Activated T-cell treated with anti-CD3 and anti-CD28 coated beads for 4 hours (primary cell): Measurements from ENCODE around the gene IFNL1.
"Not testable (repeated sequence)": the region's sequence is repeated elsewhere in the genome, so short reads cannot be mapped to it uniquely, and the experiment has no call there.

Experiments
- DNase-seq: peaks from one replicate; pipeline ENCODE4 v3.0.0-alpha.2; 2020

IFNL1 gene

DNA sequence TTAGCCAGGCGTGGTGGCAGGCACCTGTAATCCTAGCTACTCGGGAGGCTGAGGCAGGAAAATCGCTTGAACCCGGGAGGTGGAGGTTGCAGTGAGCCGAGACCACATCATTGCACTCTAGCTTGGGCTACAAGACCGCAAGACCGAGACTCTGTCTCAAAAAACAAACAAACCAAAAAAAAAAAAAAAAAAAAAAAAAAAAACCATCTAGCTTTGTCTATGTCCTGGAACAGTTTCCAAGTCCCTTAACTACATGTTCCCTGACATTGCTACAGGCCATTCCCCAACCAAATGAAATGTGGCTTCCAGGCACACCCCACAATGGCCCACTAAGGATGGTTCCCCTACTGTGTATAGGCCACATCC, 13.1 kb downstream of the IFNL1 start:
- not testable (repeated sequence) for DNase-seq

- no peak for DNase-seq
Observed at GRCh38 chr19:39310558-39311311, 14.5 kb downstream of the IFNL1 start.

DNA sequence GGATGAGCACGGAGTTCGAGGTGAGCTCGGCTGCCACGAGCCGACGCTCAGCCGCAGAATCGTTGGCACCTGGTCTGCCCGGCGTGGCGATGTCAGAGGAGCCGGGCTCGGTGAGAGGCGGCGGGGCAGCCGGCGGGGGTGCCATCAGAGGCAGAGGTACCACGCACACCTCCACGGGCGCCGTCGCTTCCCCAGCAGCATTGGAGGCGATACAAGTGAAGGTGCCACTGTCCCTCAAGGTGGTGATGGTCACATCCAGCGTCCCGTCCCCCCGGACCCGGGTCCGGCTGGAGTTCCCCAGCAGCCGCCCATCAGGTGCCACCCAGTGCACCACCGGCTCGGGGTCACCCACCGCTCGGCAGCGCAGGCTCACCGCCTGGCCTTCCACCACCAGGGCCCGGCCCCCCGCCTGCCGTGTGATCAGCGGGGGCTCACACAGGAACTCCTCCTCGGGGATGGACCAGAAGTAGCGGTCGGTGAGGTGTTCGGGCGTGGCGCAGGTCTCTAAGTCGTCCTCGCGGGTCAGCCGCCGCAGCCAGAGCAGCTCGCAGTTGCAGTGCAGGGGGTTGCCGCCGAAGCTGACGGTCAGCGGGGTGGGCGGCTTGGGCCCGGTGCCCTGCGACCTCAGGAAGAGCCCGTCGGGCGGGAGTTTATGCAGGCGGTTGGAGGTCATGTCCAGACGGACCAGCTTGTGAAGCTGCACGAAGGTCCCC, 18.0 kb downstream of the IFNL1 start:
- no peak for DNase-seq

GRCh38 chr19:39315933-39316332, 19.7 kb downstream of the IFNL1 start:
- DNase-seq: no peak

GRCh38 chr19:39316627-39317321, 20.6 kb downstream of the IFNL1 start:
- no peak for DNase-seq

- no peak for DNase-seq
Observed at GRCh38 chr19:39317476-39317875, 21.3 kb downstream of the IFNL1 start.

GRCh38 chr19:39318071-39318470, 21.9 kb downstream of the IFNL1 start:
- DNase-seq: no peak

- DNase-seq: no peak
Observed at GRCh38 chr19:39318690-39319089, 22.5 kb downstream of the IFNL1 start.

GRCh38 chr19:39319098-39319891, 23.1 kb downstream of the IFNL1 start:
- DNase-seq: no peak

DNA sequence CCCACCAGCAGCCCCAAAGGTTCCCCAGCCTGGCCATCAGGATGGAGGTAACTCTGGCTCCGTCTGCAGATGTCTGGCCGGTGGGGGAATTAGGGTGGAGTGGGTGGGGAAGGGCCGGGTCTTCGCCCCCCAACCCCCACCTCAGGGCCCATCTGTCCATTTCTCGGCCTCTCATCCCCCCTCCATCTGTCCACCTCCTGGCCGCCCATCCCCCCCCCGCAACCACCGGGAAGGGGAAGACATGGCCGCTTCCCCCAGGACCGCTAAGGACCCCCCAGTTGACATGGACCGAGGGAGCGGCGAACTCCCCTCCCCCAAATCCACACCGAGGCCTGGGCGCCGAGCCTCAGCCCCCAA, 23.7 kb downstream of the IFNL1 start:
- no peak for DNase-seq

GRCh38 chr19:39321117-39321831, 25.1 kb downstream of the IFNL1 start:
- no peak for DNase-seq

- DNase-seq: no peak
Observed at GRCh38 chr19:39321832-39322176, 25.6 kb downstream of the IFNL1 start.

- no peak for DNase-seq
Observed at GRCh38 chr19:39324242-39324842, 28.1 kb downstream of the IFNL1 start.

DNA sequence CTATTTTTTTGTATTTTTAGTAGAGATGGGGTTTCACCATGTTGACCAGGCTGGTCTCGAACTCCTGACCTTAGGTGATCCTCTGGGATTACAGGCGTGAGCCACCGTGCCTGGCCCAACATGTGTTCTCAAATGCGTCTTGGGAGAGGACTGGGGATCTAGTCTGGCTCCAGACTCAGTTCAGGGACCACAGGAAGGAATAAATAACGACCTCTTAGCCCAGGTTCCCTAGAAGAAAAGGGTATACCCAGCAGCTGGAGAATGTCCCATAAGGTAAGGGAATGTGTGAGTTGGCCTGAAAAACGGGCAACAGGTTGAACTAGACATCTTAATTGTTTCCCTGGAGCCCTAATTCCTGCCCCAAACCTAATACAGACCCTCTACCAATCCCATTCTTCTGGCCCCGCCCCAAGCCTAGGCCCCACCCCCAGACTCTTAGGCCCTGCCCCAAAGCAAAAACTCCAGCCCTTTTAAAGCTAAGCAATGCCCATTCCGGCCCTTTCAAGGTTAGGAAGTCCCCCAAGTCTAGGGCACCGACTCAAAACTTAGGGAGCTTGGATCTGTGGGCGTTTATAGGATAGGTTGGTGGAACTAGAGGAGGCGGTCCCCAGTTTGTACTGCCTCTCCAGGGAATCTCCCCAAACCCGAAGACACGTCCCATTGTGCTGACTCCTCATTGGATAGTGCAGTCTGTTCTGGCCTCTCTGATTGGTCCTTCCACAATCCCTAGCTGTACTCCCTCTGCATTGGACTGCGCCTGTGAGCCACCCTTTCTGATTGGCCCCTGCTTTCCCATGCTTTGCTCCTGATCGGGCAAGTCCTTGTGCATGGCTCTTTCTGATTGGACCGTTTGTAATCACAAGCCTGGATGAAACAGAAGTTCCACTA, 29.8 kb downstream of the IFNL1 start:
- no peak for DNase-seq

DNA sequence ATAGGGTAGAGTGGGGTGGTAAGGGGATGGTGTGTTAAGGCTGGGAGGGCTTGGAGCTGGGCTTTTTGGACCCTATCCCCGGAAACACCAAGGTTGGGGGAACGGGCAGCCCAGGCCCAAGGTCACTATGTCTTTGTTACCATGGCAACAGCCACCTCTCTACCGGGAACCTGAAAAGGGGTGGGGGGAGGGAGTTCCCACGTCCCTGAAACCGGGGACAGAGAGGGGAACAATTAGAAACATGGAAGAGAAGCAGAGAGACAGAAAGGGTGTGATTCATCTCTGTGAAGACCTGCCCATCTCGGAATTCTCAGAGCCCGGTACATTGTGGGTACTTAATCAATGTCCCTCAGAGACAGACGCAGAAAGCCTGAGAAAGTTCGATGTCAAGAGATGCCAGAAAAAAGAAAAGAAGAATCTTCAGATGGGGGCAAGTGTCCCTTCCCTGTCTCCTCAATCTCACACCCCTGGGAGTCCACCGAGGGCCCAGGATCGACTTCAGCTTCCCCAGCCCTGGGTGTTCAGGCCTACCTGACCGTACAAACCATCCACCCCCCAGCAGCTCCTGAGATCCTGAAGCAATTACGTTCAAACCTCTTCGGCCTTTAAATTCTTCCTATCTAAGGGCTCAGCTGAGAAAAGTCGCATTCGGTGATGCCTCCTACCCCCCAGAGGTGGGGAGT, 31.3 kb downstream of the IFNL1 start:
- no peak for DNase-seq

- DNase-seq: peak; percentile 85
Observed at GRCh38 chr19:39328046-39328705, 32.0 kb downstream of the IFNL1 start.

GRCh38 chr19:39329948-39330347, 33.7 kb downstream of the IFNL1 start:
- DNase-seq: no peak

DNA sequence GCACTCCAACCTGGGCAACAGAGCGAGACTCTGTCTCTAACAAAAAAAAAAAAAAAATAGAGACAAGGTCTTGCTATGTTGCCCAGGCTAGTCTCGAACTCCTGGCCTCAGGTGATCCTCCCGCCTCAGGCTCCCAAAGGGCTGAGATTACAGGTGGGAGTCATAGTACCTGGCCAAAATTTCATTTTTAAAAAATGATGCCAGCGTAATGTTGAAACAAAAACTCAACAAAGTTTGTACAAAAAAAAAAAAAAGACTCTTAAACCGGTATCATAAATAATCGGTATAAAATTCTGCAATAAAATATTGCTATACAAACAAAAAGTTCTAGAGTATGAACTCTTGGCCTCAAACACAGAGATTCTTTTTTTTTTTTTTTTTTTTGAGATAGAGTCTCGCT, 36.1 kb downstream of the IFNL1 start:
- no peak for DNase-seq

GRCh38 chr19:39332738-39333137, 36.5 kb downstream of the IFNL1 start:
- not testable (repeated sequence) for DNase-seq

DNA sequence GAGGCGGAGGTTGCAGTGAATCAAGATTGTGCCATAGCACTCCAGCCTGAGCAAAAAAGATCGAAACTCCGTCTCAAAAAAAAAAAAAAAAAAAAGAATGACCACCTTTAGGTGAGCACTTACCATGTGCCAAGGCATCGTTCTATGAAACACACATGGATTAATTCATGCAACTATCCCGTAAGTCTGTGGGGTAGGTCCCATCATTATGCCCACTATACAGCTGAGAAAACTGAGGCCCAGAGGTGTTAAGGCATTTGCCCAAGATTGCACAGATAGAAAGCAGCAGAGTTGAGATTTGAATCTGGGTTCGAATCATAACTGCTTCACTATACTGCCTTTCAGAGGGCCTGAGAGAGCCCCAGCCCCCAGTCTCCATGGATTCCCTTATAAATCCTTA, 37.3 kb downstream of the IFNL1 start:
- no peak for DNase-seq
